Measurements from ENCODE around the gene HEATR5B. TPM values are rescaled to one million over a fixed set of nuclear protein-coding genes. Genes with fewer than 3 reads are reported as not detected.

HEATR5B gene
- total and polyA plus RNA-seq, 2 donors (not counting 1 experiment from before 2014, with no cell fraction given): 33.0 to 44.3 TPM

GRCh38 chr2:36960005-36960675, 124.0 kb downstream of the HEATR5B start:
- ChIA-PET CTCF (no interaction called here), POLR2A (no interaction called here)
- intact Hi-C loops (cut with micrococcal nuclease): loop anchor here (10.0 kb wide), 2 partner anchors 965 to 1815 kb away; partner anchors contain the start of genes GEMIN6 and RMDN2
- Histone ChIP-seq H3K79me2 (ENCODE audit: control insufficient read depth, insufficient read depth, low read length) (peaks cover 99% of the 10 kb centered on the region), H3K4me3 (ENCODE audit: control extremely low read depth in 1 of 5, extremely low read depth in 1 of 5, insufficient read depth in 1 of 5, low read depth in 2 of 5, low read length in 4 of 5) (no peak overlapping the region), H3K9me3 (ENCODE audit: control extremely low read depth in 1 of 3, control insufficient read depth in 2 of 3, insufficient read depth in 1 of 3, low read length in 2 of 3) (no peaks in the 10 kb centered on the region), H3K36me3 (replicated peaks in 1 of 2; ENCODE audit: control extremely low read depth in 1 of 2, control insufficient read depth in 1 of 2, extremely low read depth in 1 of 2, insufficient read depth in 2 of 2, low read length in 1 of 2) (peaks cover 0 to 2% of the 10 kb centered on the region in 2 experiments), H3K9ac (ENCODE audit: low read length) (no peak overlapping the region), H4K20me1 (ENCODE audit: control insufficient read depth, insufficient read depth, low read length, poor library complexity, severe bottlenecking) (peaks cover 50% of the 10 kb centered on the region), H3K27me3 (replicated peaks in 1 of 4; ENCODE audit: control extremely low read depth in 1 of 4, control insufficient read depth in 3 of 4, insufficient read depth in 4 of 4, low read length in 3 of 4) (no peaks in the 10 kb centered on the region), H3K4me2 (replicated peaks; ENCODE audit: low read depth, low read length, poor library complexity, severe bottlenecking) (no peak overlapping the region), H3K27ac (ENCODE audit: low read length in 2 of 2) (no peak overlapping the region), H3K4me1 (ENCODE audit: control insufficient read depth in 2 of 2, insufficient read depth in 2 of 2, low read length in 2 of 2) (peaks cover 8 to 9% of the 10 kb centered on the region in 2 donors), H2AFZ (ENCODE audit: insufficient read depth, low read depth, low read length, poor library complexity, severe bottlenecking) (no peak overlapping the region)
- no peak for ATAC-seq (ENCODE audit: low read depth)
- Mint-ChIP-seq H3K9me3 (ENCODE audit: insufficient read depth) (no peaks in the 10 kb centered on the region), H3K4me1 (peaks cover 41% of the 10 kb centered on the region), H3K27me3 (no peaks in the 10 kb centered on the region), H3K27ac (no peak overlapping the region), H3K4me3 (no peak overlapping the region)
- no peak for DNase-seq
- TF ChIP-seq EZH2 (IDR thresholded peaks at IDR 0.05; ENCODE audit: borderline replicate concordance, insufficient read depth, low read depth, low read length, poor library complexity, severe bottlenecking): no peak
- TF ChIP-seq CTCF (IDR thresholded peaks at IDR 0.05): no peak
- WGBS (ENCODE audit: insufficient coverage): no CpG with 5 or more reads among the region's 2 CpGs

- CTCF ChIA-PET: no interaction called here
These were observed 129.1 kb downstream of the HEATR5B start for GRCh38 chr2:36954977-36955607.

More at GRCh38 chr2:36954977-36955607, 129.1 kb downstream of the HEATR5B start:
- ATAC-seq (ENCODE audit: low read depth): no peak
- no peak for DNase-seq
- Histone ChIP-seq H3K27ac (ENCODE audit: low read length in 2 of 2) (no peak overlapping the region), H2AFZ (ENCODE audit: insufficient read depth, low read depth, low read length, poor library complexity, severe bottlenecking) (no peak overlapping the region), H3K4me2 (replicated peaks; ENCODE audit: low read depth, low read length, poor library complexity, severe bottlenecking) (no peak overlapping the region), H3K79me2 (ENCODE audit: control insufficient read depth, insufficient read depth, low read length) (peaks cover 98% of the 10 kb centered on the region), H3K9me3 (ENCODE audit: control extremely low read depth in 1 of 3, control insufficient read depth in 2 of 3, insufficient read depth in 1 of 3, low read length in 2 of 3) (no peaks in the 10 kb centered on the region), H3K4me1 (ENCODE audit: control insufficient read depth in 2 of 2, insufficient read depth in 2 of 2, low read length in 2 of 2) (no peaks in the 10 kb centered on the region), H3K9ac (ENCODE audit: low read length) (no peak overlapping the region), H3K36me3 (replicated peaks in 1 of 2; ENCODE audit: control extremely low read depth in 1 of 2, control insufficient read depth in 1 of 2, extremely low read depth in 1 of 2, insufficient read depth in 2 of 2, low read length in 1 of 2) (peaks cover 3 to 6% of the 10 kb centered on the region in 2 experiments), H4K20me1 (ENCODE audit: control insufficient read depth, insufficient read depth, low read length, poor library complexity, severe bottlenecking) (peaks cover 59% of the 10 kb centered on the region), H3K4me3 (ENCODE audit: control extremely low read depth in 1 of 5, extremely low read depth in 1 of 5, insufficient read depth in 1 of 5, low read depth in 2 of 5, low read length in 4 of 5) (no peak overlapping the region), H3K27me3 (replicated peaks in 1 of 4; ENCODE audit: control extremely low read depth in 1 of 4, control insufficient read depth in 3 of 4, insufficient read depth in 4 of 4, low read length in 3 of 4) (no peaks in the 10 kb centered on the region)
- no peaks in the 10 kb centered on the region for H3K9me3 Mint-ChIP-seq (ENCODE audit: insufficient read depth)
- H3K4me3 Mint-ChIP-seq: no peak overlapping the region
- intact Hi-C loops (cut with micrococcal nuclease): no loop called here
- H3K27ac Mint-ChIP-seq: no peak overlapping the region
- POLR2A ChIA-PET: interaction anchor here (0.7 kb wide), 1 partner anchor 1839 kb away, joined by 3 read pairs; no protein-coding TSS in a partner anchor
- 80% methylated on average over 1 of the region's 6 CpGs for WGBS (ENCODE audit: insufficient coverage)
- no peak for TF ChIP-seq EZH2 (IDR thresholded peaks at IDR 0.05; ENCODE audit: borderline replicate concordance, insufficient read depth, low read depth, low read length, poor library complexity, severe bottlenecking)
- no peak for TF ChIP-seq CTCF (IDR thresholded peaks at IDR 0.05)
- no peaks in the 10 kb centered on the region for H3K27me3 Mint-ChIP-seq
- peaks cover 27% of the 10 kb centered on the region for H3K4me1 Mint-ChIP-seq
